ENCODE data around the gene TEKTIP1.

GRCh38 chr19:3572132-3572854 lies 33.3 kb downstream of the TEKTIP1 start:
- TF ChIP-seq, protein P1, sequence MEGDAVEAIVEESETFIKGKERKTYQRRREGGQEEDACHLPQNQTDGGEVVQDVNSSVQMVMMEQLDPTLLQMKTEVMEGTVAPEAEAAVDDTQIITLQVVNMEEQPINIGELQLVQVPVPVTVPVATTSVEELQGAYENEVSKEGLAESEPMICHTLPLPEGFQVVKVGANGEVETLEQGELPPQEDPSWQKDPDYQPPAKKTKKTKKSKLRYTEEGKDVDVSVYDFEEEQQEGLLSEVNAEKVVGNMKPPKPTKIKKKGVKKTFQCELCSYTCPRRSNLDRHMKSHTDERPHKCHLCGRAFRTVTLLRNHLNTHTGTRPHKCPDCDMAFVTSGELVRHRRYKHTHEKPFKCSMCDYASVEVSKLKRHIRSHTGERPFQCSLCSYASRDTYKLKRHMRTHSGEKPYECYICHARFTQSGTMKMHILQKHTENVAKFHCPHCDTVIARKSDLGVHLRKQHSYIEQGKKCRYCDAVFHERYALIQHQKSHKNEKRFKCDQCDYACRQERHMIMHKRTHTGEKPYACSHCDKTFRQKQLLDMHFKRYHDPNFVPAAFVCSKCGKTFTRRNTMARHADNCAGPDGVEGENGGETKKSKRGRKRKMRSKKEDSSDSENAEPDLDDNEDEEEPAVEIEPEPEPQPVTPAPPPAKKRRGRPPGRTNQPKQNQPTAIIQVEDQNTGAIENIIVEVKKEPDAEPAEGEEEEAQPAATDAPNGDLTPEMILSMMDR (conservative IDR thresholded peaks at IDR 0.05 in 1 of 2, IDR thresholded peaks at IDR 0.05 in 1 of 2; ENCODE audit: low read depth in 1 of 2, low read length in 2 of 2), result no peak
- TF ChIP-seq EZH2 (IDR thresholded peaks at IDR 0.05; ENCODE audit: low read length, missing control alignments), result no peak
